Esophagus (tissue), 2 donors: Measurements from ENCODE around the gene SEMA4F. TPM values are rescaled to one million over a fixed set of nuclear protein-coding genes. Genes with fewer than 3 reads are reported as not detected.

ENCODE experiments used
- H3K27ac ChIP-seq, 2 donors: one replicate each; pipeline ENCODE4 v1.5.1; 2013; ENCODE audit warnings: low read depth in 2 of 2, mild to moderate bottlenecking in 2 of 2, inconsistent platforms in 1 of 2, low read length in 1 of 2, moderate library complexity in 1 of 2
- H3K27me3 ChIP-seq, 2 donors: one replicate each; pipeline ENCODE4 v1.6.1; 2013; ENCODE audit warnings: low read length in 2 of 2, control low read depth in 1 of 2, mild to moderate bottlenecking in 1 of 2; ENCODE audit not compliant: insufficient read depth in 2 of 2, control insufficient read depth in 1 of 2
- H3K36me3 ChIP-seq, 2 donors: one replicate each; pipeline ENCODE4 v1.6.1; 2013; ENCODE audit warnings: low read length in 1 of 2; ENCODE audit not compliant: control insufficient read depth in 2 of 2, insufficient read depth in 2 of 2
- H3K4me1 ChIP-seq, 2 donors: one replicate each; pipeline ENCODE4 v1.6.1; 2013; ENCODE audit warnings: low read length in 1 of 2; ENCODE audit not compliant: control insufficient read depth in 2 of 2, insufficient read depth in 2 of 2
- H3K4me3 ChIP-seq, 2 donors: one replicate each; pipeline ENCODE4 v1.5.1; 2013; ENCODE audit warnings: low read length in 2 of 2, mild to moderate bottlenecking in 2 of 2, low read depth in 1 of 2, moderate library complexity in 1 of 2
- H3K9me3 ChIP-seq, 2 donors: one replicate each; pipeline ENCODE4 v1.6.1; 2013; ENCODE audit warnings: mild to moderate bottlenecking in 2 of 2, low read depth in 1 of 2, low read length in 1 of 2, moderate library complexity in 1 of 2; ENCODE audit not compliant: control insufficient read depth in 2 of 2, insufficient read depth in 1 of 2
- whole genome bisulfite sequencing, 2 donors: extraction: QIAGEN DNeasy Blood & Tissue Kit; methylation state at CpG; one replicate each; pipeline ENCODE4 v1.1.7; 2013; 5-methylcytosine and 5-hydroxymethylcytosine counted together
- polyA plus RNA-seq, 2 donors: library from polyadenylated mRNA; stranded (reverse); fragments of 200-250 nt; gene quantifications; one replicate each; pipeline ENCODE4 v1.2.3, GENCODE V29; 2013
- donor health status: healthy with polysubstance abuse.
- donor health status: Bipolar disorder and iron deficiency.

SEMA4F gene
- polyA plus RNA-seq, 2 donors = 0.55 to 0.59 TPM

- no peaks in the 10 kb centered on the region for H3K27me3 ChIP-seq
- H3K9me3 ChIP-seq = no peaks in the 10 kb centered on the region
- WGBS, 2 donors = 84 to 88% methylated on average over 9 of the region's 9 CpGs
- H3K4me3 ChIP-seq = no peak overlapping the region
- H3K36me3 ChIP-seq = no peaks in the 10 kb centered on the region
- peaks cover 0 to 2% of the 10 kb centered on the region in 2 donors for H3K4me1 ChIP-seq
- H3K27ac ChIP-seq = peak overlapping the region in 1 of 2 donors; percentile 84
Observed at GRCh38 chr2:74712223-74713053, 58.4 kb downstream of the SEMA4F start.

DNA sequence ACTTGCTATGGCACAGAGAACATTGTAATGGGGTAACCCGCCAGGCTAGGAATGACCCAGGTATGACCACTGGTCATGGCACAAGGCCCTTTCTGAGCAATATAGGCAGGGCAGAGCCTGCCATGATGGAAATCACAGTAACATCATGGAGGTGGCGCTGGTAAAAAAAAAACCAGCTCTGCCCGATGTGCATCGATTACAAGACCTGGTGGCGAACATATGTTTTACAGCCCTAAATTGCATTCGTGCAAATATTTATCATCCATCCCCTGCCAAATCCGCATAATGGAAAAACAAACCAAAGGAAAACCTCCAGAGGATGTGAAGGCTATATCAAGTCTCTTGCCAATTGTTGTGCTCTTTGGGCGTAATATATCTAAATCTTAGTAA, 60.6 kb downstream of the SEMA4F start:
- no peaks in the 10 kb centered on the region for H3K9me3 ChIP-seq
- no peaks in the 10 kb centered on the region for H3K36me3 ChIP-seq
- 31 to 34% methylated on average over 8 of the region's 8 CpGs for WGBS, 2 donors
- H3K4me3 ChIP-seq = no peak overlapping the region
- H3K4me1 ChIP-seq = peaks cover 0 to 2% of the 10 kb centered on the region in 2 donors
- no peak overlapping the region for H3K27ac ChIP-seq
- no peaks in the 10 kb centered on the region for H3K27me3 ChIP-seq

DNA sequence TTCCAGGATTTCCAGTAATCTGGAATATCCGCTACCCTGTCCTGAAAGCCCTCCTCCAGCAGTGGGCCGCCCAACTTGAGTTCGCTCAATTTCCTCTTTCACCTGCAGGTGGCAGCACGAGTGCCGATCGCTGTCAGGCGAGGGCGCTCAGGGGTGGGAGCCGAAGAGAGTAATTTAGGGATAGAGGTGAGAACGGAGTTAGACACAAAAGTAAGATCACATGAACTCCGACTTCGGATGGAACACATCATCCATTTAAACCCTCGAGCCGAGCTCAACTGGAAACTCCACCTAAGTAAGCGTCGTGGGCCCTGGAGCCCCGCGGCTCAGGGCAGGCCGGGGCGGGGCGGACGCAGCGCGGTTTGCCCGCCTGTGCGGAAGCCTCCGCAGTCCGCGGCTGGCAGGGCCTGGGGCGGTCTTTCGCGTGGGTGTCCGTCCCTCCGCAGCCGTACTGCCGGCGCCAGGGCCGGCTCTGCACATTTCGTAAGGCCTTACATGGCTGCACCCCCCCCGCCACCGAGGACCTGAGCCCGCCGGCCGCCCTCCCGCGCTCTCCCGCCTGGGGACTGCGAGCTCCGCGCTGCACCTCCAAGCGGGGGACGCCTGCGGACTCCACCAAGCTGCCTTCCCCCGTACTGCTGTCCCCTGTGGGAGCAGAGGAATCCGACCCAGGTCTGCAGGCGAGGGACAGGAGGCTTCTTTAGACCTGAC, 61.2 kb downstream of the SEMA4F start:
- 1% methylated on average over 56 of the region's 56 CpGs for WGBS, 2 donors
- Histone ChIP-seq H3K9me3 (no peaks in the 10 kb centered on the region), H3K36me3 (no peaks in the 10 kb centered on the region), H3K4me3 (peak overlapping the region; percentile 46 to 48), H3K27ac (peak overlapping the region; percentile 58 to 78), H3K27me3 (no peaks in the 10 kb centered on the region), H3K4me1 (peaks cover 0 to 2% of the 10 kb centered on the region in 2 donors)

GRCh38 chr2:74715880-74716279, 61.8 kb downstream of the SEMA4F start:
- WGBS, 2 donors = 49 to 52% methylated on average over 6 of the region's 6 CpGs
- Histone ChIP-seq H3K27me3 (no peaks in the 10 kb centered on the region), H3K27ac (no peak overlapping the region), H3K36me3 (no peaks in the 10 kb centered on the region), H3K4me3 (peak overlapping the region; percentile 46 to 48), H3K9me3 (no peaks in the 10 kb centered on the region), H3K4me1 (peaks cover 0 to 2% of the 10 kb centered on the region in 2 donors)

GRCh38 chr2:74719066-74719465, 65.0 kb downstream of the SEMA4F start:
- Histone ChIP-seq H3K36me3 (no peaks in the 10 kb centered on the region), H3K4me1 (no peaks in the 10 kb centered on the region), H3K27ac (no peak overlapping the region), H3K27me3 (no peaks in the 10 kb centered on the region), H3K4me3 (no peak overlapping the region), H3K9me3 (no peaks in the 10 kb centered on the region)
- 39 to 47% methylated on average over 2 of the region's 2 CpGs for WGBS, 2 donors

GRCh38 chr2:74721316-74721715, 67.3 kb downstream of the SEMA4F start:
- Histone ChIP-seq H3K4me3 (no peak overlapping the region), H3K4me1 (no peaks in the 10 kb centered on the region), H3K36me3 (no peaks in the 10 kb centered on the region), H3K27ac (no peak overlapping the region), H3K27me3 (no peaks in the 10 kb centered on the region), H3K9me3 (no peaks in the 10 kb centered on the region)

- Histone ChIP-seq H3K36me3 (no peaks in the 10 kb centered on the region), H3K27ac (no peak overlapping the region), H3K9me3 (no peaks in the 10 kb centered on the region), H3K4me3 (no peak overlapping the region), H3K4me1 (no peaks in the 10 kb centered on the region), H3K27me3 (no peaks in the 10 kb centered on the region)
- WGBS, 2 donors = 82 to 83% methylated on average over 4 of the region's 4 CpGs
Observed at GRCh38 chr2:74724496-74724895, 70.4 kb downstream of the SEMA4F start.

- H3K4me3 ChIP-seq = no peak overlapping the region
- H3K27ac ChIP-seq = no peak overlapping the region
- 88 to 95% methylated on average over 1 of the region's 1 CpG for WGBS, 2 donors
- no peaks in the 10 kb centered on the region for H3K4me1 ChIP-seq
- H3K9me3 ChIP-seq = peaks cover 0 to 2% of the 10 kb centered on the region in 2 donors
- H3K36me3 ChIP-seq = no peaks in the 10 kb centered on the region
- H3K27me3 ChIP-seq = no peaks in the 10 kb centered on the region
Observed at GRCh38 chr2:74725287-74725686, 71.2 kb downstream of the SEMA4F start.

- Histone ChIP-seq H3K27me3 (no peaks in the 10 kb centered on the region), H3K9me3 (peaks cover 0 to 2% of the 10 kb centered on the region in 2 donors), H3K4me3 (no peak overlapping the region), H3K27ac (no peak overlapping the region), H3K4me1 (no peaks in the 10 kb centered on the region), H3K36me3 (no peaks in the 10 kb centered on the region)
- 74 to 78% methylated on average over 2 of the region's 2 CpGs for WGBS, 2 donors
Observed at GRCh38 chr2:74728842-74729241, 74.8 kb downstream of the SEMA4F start.
